Adipose tissue (tissue), 3 donors: ENCODE measurements around the gene HHEX. TPM values are rescaled to one million over a fixed set of nuclear protein-coding genes. Genes with fewer than 3 reads are reported as not detected.
A peak's percentile ranks its signal among the peaks of the same experiment; 100 is the strongest.
"Not testable (repeated sequence)": the region's sequence is repeated elsewhere in the genome, so short reads cannot be mapped to it uniquely, and the experiment has no call there.

Experiments used
- H3K27ac ChIP-seq: one replicate; pipeline ENCODE4 v1.5.1; 2013; ENCODE audit warnings: low read depth, low read length
- WGBS, 3 donors: extraction: QIAGEN DNeasy Blood & Tissue Kit; methylation state at CpG; one replicate each; pipeline ENCODE4 v1.1.7; 2013; 5-methylcytosine and 5-hydroxymethylcytosine counted together
- polyA plus RNA-seq, 3 donors: library from polyadenylated mRNA; stranded (reverse); fragments of 200-250 nt; gene quantifications; one replicate each; pipeline ENCODE4 v1.2.3, GENCODE V29; 2013
- donor health status: healthy with polysubstance abuse.
- donor health status: Bipolar disorder and iron deficiency.
- donor health status: healthy.

Gene HHEX
- polyA plus RNA-seq = 10 to 100 TPM; 13.8 to 17.2 (median 15.5) TPM

GRCh38 chr10:92689663-92690210, at the start of gene HHEX:
HHEX (plus strand) TSS chr10:92689955; CDS start chr10:92689987, 32 bp downstream.
- 0 to 1% (median 0%) methylated on average over 40 to 79 of the region's 79 CpGs for WGBS, 3 donors
- peak within 1 kb of the TSS; percentile 40 for H3K27ac ChIP-seq

GRCh38 chr10:92640107-92640506, 49.6 kb upstream of the HHEX start:
- 91 to 99% (median 93%) methylated on average over 3 of the region's 3 CpGs for WGBS, 3 donors

GRCh38 chr10:92641492-92641891, 48.3 kb upstream of the HHEX start:
- 60 to 96% (median 88%) methylated on average over 1 of the region's 1 CpG for WGBS, 3 donors
- H3K27ac ChIP-seq = no peak overlapping the region

More at GRCh38 chr10:92640107-92640506, 49.6 kb upstream of the HHEX start:
- H3K27ac ChIP-seq = no peak overlapping the region

GRCh38 chr10:92644921-92645320, 44.8 kb upstream of the HHEX start:
- H3K27ac ChIP-seq = no peak overlapping the region
- WGBS, 3 donors = 96 to 100% (median 97%) methylated on average over 2 of the region's 2 CpGs

GRCh38 chr10:92650864-92651263, 38.9 kb upstream of the HHEX start:
- 92 to 97% (median 96%) methylated on average over 3 of the region's 3 CpGs for WGBS, 3 donors
- H3K27ac ChIP-seq = not testable (repeated sequence)

DNA sequence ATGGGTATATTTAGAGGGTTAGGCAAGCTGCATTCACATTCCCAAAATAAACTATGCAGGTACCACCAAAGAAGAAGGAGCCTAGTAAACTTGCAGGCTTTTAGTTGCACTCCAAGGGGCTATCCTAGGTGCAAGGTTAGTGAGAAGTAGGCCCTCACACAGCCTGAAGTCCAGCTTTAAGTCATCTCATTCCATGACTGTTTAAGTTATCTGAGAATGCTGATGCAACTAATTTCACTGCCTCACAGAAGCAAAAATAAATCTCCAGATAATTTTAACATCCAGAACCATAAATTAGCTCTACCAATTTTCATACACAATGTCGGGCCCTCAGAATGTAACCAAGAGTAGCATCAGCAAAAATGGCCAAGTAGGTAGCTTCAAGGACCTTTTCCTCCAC, 34.3 kb upstream of the HHEX start:
- WGBS, 3 donors = 91 to 95% (median 92%) methylated on average over 1 of the region's 1 CpG
- H3K27ac ChIP-seq = no peak overlapping the region

DNA sequence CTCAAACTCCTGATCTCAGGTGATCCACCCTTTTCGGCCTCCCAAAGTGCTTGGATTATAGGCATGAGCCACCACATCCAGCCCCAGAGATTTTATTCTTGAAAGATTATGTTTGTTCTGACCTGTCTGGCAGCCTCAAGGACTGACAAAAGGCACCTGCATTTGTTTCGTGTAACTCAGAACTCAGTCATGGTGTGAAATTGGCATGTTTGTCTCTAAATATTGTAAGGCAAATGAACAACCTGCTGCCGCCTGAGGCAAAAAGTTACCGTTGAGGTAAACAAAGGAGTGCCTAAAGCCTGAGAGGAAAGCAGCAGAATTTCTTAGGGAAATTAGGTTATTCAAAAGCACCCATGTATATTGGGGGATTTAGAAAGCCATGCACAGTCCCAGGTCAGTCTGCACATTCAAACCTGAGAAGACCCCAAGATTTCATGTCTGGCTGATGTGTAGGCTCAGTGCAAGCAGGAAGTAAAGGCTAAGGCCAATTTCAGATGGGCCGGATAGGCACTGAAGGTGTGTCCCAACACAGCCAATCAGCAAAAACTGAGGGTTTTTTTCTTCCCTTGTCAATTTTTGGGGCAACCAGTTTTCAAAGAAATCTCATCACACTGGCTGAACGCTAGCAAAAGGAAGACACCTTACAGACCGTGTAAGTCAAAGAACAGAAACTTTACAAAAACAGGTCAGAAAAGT, 33.3 kb upstream of the HHEX start:
- no peak overlapping the region for H3K27ac ChIP-seq
- 85 to 93% (median 89%) methylated on average over 7 of the region's 7 CpGs for WGBS, 3 donors

DNA sequence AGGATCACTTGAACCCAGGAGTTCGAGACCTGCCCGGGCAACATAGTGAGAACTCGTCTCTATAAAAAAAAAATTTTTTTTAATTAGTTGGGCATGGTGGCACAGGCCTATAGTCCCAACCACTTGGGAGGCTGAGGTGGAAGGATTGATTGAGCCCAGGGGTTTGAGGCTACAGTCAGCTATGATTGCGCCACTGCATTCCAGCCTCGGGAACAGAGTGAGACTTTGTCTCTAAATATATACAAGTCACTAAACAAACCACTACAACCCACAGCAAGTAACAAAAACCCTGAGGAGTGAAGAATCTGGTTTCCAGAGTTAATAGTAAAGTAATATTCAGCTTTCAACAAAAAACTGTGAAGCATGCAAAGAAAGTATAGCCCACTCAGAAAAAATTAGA, 32.7 kb upstream of the HHEX start:
- no peak overlapping the region for H3K27ac ChIP-seq
- WGBS, 3 donors = 85 to 93% (median 88%) methylated on average over 5 of the region's 5 CpGs

GRCh38 chr10:92662848-92663247, 26.9 kb upstream of the HHEX start:
- H3K27ac ChIP-seq = no peak overlapping the region

DNA sequence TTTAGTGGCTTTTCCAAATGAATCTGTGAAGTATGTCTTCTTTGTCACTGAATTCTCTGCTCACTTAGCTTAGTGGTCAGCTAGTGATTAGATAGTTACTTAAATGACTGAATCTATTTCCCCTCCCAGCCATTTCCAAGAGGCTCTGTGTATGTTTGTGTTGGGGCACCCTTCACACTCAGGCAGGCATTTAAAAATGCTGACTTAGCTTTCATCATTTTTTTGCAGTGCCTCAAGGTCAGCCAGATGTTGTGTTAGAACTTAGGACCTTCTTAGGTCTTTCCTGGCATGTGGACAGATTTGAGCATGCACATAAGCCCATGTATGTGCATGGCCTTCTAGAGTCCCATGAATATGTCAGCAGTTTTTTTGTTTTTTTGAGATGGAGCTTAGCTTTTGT, 25.4 kb upstream of the HHEX start:
- H3K27ac ChIP-seq = no peak overlapping the region

DNA sequence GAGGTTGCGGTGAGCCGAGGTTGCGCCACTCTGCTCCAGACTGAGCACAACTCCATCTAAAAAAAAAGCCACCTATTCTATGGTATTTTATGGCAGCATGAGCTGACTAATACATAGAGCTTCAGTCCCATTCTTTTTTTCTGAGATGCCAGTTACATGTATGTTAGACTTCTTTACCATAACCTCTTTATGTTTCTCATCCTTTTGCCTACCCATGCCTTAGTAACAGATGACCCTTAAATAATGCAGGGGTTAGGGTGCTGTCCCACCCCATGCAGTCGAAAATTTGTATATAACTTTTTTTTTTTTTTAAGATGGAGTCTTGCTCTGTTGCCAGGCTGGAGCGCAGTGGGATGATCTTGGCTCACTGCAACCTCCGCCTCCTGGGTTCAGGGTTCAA, 22.7 kb upstream of the HHEX start:
- 94 to 96% (median 95%) methylated on average over 6 of the region's 6 CpGs for WGBS, 3 donors
- no peak overlapping the region for H3K27ac ChIP-seq

DNA sequence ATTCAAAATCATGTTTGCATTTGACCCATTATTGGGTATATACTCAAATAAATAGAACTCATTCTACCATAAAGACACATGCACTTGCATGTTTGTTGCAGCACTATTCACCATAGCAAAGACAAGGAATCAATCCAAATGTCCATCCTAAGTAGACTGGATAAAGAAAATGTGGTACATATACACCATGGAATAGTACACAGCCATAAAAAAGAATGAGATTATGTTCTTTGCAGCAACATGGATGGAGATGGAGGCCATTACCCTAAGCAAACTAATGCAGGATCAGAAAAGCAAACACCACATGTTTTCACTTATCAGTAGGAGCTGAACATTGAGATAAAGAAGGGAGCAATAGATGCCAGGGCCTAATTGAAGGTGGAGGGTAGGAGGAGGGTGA, 12.0 kb upstream of the HHEX start:
- no peak overlapping the region for H3K27ac ChIP-seq

DNA sequence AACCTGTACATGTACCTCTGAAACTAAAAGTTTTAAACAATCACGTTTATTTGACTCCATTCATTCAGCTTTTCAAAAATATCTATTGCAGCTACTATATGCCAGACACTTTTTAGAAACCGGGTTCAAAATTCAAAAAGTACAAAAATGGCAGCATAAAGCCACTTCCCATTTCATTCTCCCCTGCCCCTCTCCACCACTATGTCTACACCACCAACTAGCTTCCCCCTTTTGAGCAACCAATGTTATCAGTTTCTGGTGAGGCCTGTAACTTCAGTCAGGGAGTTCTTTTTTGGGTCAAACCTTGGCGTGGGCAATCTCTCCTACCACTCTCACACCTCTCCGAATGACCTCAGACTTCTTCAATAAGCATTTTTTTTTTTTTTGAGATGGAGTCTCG, 11.5 kb upstream of the HHEX start:
- WGBS, 3 donors = 85 to 94% (median 87%) methylated on average over 5 of the region's 5 CpGs

DNA sequence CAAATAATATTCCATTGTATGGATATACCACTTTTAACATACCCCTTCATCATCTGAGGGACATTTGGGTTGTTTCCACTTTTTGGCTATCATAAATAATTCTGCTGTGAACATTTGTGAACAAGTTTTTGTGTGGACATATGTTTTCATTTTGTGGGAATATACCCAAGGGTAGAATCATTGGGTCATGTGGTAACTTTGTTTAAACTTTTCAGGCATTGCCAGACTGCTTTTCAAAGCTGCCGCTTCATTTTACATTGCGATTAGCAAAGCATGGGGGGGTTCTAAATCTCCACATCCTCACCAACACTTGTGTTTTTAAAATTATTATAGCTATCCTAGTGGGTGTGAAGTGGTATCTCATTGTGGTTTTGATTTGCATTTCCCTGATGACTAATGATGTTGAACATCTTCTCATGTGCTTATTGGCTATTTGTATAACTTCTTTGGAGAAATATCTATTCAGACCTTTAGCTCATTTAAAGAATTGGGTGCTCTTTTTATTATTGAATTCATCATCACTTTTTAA, 8.4 kb upstream of the HHEX start:
- no peak overlapping the region for H3K27ac ChIP-seq
- WGBS, 3 donors = 83 to 96% (median 87%) methylated on average over 2 of the region's 2 CpGs

More for the DNA sequence above, 11.5 kb upstream of the HHEX start:
- no peak overlapping the region for H3K27ac ChIP-seq

GRCh38 chr10:92688573-92688926, 1.2 kb upstream of the HHEX start:
- no peak overlapping the region for H3K27ac ChIP-seq
- WGBS, 3 donors = 41 to 71% (median 55%) methylated on average over 5 of the region's 5 CpGs

GRCh38 chr10:92688927-92689662, 660 bp upstream of the HHEX start:
- no peak overlapping the region for H3K27ac ChIP-seq
- 2% methylated on average over 57 to 63 of the region's 63 CpGs for WGBS, 3 donors

- WGBS, 3 donors = 2 to 7% (median 3%) methylated on average over 51 to 73 of the region's 73 CpGs
- peak overlapping the region; percentile 40 for H3K27ac ChIP-seq
These were observed 608 bp downstream of the HHEX start for GRCh38 chr10:92690211-92690914.

- peak overlapping the region; percentile 47 for H3K27ac ChIP-seq
- 18 to 52% (median 26%) methylated on average over 30 of the region's 30 CpGs for WGBS, 3 donors
These were observed 1.3 kb downstream of the HHEX start for GRCh38 chr10:92690915-92691590.
